Adrenal gland (tissue), 12 donors: Measurements from ENCODE around the gene EPB41L2. TPM values are rescaled to one million over a fixed set of nuclear protein-coding genes. Genes with fewer than 3 reads are reported as not detected.

Experiments
- DNase-seq, 7 donors: peaks; one replicate each; pipeline ENCODE4 v3.0.0-alpha.2; 2019 to 2020
- H3K27ac ChIP-seq, 5 donors: fragments of 200-600 bp; sonication (generic) in 4 of 5; 1 replicate in 3 of 5; 2 replicates in 2 of 5; pipeline versions ENCODE4 v1.5.1 to v1.8.0; 2016 to 2020; ENCODE audit warnings: mild to moderate bottlenecking in 1 of 5
- H3K27me3 ChIP-seq: fragments of 200-600 bp; 2 replicates; pipeline ENCODE4 v1.8.0; 2021
- H3K36me3 ChIP-seq, 2 donors: fragments of 200-600 bp; replicated peaks in 1 of 2; 1 replicate in 1 of 2; 2 replicates in 1 of 2; pipeline versions ENCODE4 v1.5.1 to v1.8.0; 2018 to 2022
- H3K4me1 ChIP-seq, 2 donors: fragments of 200-600 bp; replicated peaks in 1 of 2; 1 replicate in 1 of 2; 2 replicates in 1 of 2; pipeline versions ENCODE4 v1.5.1 to v1.8.0; 2018 to 2021
- H3K4me3 ChIP-seq, 4 donors: fragments of 200-600 bp; sonication (generic) in 3 of 4; one replicate each; pipeline ENCODE4 v1.5.1; 2016 to 2018
- H3K9me3 ChIP-seq, 3 donors: fragments of 200-600 bp; sonication (generic) in 1 of 3; replicated peaks in 1 of 3; 1 replicate in 2 of 3; 2 replicates in 1 of 3; pipeline versions ENCODE4 v1.5.1 to v1.8.0; 2016 to 2021
- CTCF ChIP-seq, 6 experiments: fragments of 450-650 bp in 4 of 6; fragments of 200-600 bp in 2 of 6; sonication (generic) in 1 of 6; IDR thresholded peaks; 1 replicate in 5 of 6; 2 replicates in 1 of 6; pipeline versions ENCODE4 v1.5.1 to v1.8.0; 2016 to 2021; ENCODE audit warnings: antibody characterized with exemption in 6 of 6, mild to moderate bottlenecking in 2 of 6, moderate library complexity in 1 of 6
- POLR2A ChIP-seq, 2 donors: fragments of 450-650 bp; IDR thresholded peaks; one replicate each; pipeline ENCODE4 v1.6.1; 2017; ENCODE audit warnings: antibody characterized with exemption in 2 of 2, mild to moderate bottlenecking in 2 of 2, moderate library complexity in 1 of 2
- WGBS, 4 donors: extraction: QIAGEN DNeasy Blood & Tissue Kit in 2 of 4; methylation state at CpG; one replicate each; pipeline versions ENCODE4 v1.1.5 to v1.1.7; 2013 to 2017; 5-methylcytosine and 5-hydroxymethylcytosine counted together
- intact Hi-C, 2 donors: fragments of 100-400 bp; cut with DNase I; formaldehyde crosslinking; loops; one replicate each; pipeline versions ENCODE4 v1.14.1 to v1.15.0; 2022 to 2023
- polyA plus RNA-seq, 3 donors: library from polyadenylated mRNA; stranded (reverse); fragments of 200-250 nt in 2 of 3; fragments of 350-450 nt in 1 of 3; fragmentation: Illumina TruSeq in 1 of 3; extraction: RNeasy Lipid Tissue Mini Kit (QIAGEN cat#74804) in 1 of 3; gene quantifications; one replicate each; pipeline ENCODE4 v1.2.3, GENCODE V29; 2013 to 2014
- total RNA-seq, 9 donors: library from RNA; depleted of rRNA in 4 of 9; stranded (reverse); fragments of >200 nt in 4 of 9; fragments of 120-200 nt in 1 of 9; fragmentation: NEBNext Ultra II Directional in 1 of 9; extraction: Animal tissue kit (Norgen Biotek cat#: 25700) in 1 of 9; gene quantifications; one replicate each; pipeline versions ENCODE4 v1.1.0 to v1.2.4, GENCODE V29; 2013 to 2023
- donor health status: healthy with polysubstance abuse.
- donor health status: Bipolar disorder and iron deficiency.
- donor health status: DM: yes; HTN: yes; CAD: no.
- donor health status: DM: no; HTN: no; CAD: no.
- donor health status: DM: no; HTN: no; CAD: no.
- donor health status: DM: yes; HTN: yes; CAD: no.

The EPB41L2 gene
- total and polyA plus RNA-seq, 12 donors, result 30.6 to 101 (median 82.4) TPM

DNA sequence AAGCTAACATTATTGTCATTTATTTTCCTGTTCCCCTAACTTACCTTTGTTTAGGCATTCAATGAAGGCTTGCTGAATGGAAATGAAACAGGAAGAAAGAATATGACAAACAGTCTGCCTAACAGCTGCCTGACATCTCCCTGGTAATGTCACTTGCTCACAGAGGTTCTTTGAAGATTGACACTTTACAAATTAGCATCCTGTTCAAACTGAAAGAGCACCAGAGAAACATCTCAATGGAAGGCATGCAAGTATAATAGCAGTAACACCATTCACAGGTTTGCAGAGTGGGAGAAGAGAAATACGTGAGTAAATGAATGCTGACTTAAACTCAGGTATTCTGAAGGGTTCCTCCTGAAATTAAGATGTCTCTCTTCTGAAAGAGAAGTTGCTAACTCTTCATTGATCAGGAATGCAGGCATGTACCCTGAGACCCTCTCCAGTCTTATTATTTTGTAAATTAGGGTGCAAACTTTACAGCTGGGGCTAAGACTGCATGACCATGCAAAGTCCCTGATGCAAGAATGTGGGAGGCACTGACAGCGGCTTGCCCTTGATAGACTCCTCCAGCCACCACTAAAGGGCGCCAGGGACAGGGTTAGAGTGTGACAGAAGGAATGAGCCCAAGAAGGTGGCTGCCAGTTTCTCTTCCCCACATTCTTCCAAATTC is 237.1 kb downstream of the EPB41L2 start:
- no peak for DNase-seq
- intact Hi-C loops, result no loop called here
- WGBS, 4 donors, result 87 to 95% (median 91%) methylated on average over 3 of the region's 3 CpGs
- Histone ChIP-seq H3K27ac (no peak overlapping the region), H3K4me3 (no peak overlapping the region), H3K36me3 (no peaks in the 10 kb centered on the region), H3K4me1 (peaks cover 0 to 11% of the 10 kb centered on the region in 2 donors), H3K9me3 (no peaks in the 10 kb centered on the region), H3K27me3 (no peaks in the 10 kb centered on the region)
- TF ChIP-seq POLR2A (IDR thresholded peaks at IDR 0.05), result no peak

GRCh38 chr6:130824978-130825694 is 237.9 kb downstream of the EPB41L2 start:
- no peaks in the 10 kb centered on the region for H3K36me3 ChIP-seq
- no peak for TF ChIP-seq CTCF (IDR thresholded peaks at IDR 0.05)
- TF ChIP-seq POLR2A (IDR thresholded peaks at IDR 0.05), result no peak
- no peak overlapping the region for H3K27ac ChIP-seq
- no peak for DNase-seq
- H3K27me3 ChIP-seq, result no peaks in the 10 kb centered on the region
- no peaks in the 10 kb centered on the region for H3K9me3 ChIP-seq
- 86 to 93% (median 88%) methylated on average over 5 of the region's 5 CpGs for WGBS, 4 donors
- intact Hi-C loops, result no loop called here
- H3K4me1 ChIP-seq, result peaks cover 0 to 11% of the 10 kb centered on the region in 2 donors
- H3K4me3 ChIP-seq, result no peak overlapping the region

GRCh38 chr6:130822736-130823135 is 240.3 kb downstream of the EPB41L2 start:
- no peak for DNase-seq
- no peak for TF ChIP-seq CTCF (IDR thresholded peaks at IDR 0.05)
- TF ChIP-seq POLR2A (IDR thresholded peaks at IDR 0.05), result no peak
- Histone ChIP-seq H3K4me3 (no peak overlapping the region), H3K9me3 (no peaks in the 10 kb centered on the region), H3K27me3 (no peaks in the 10 kb centered on the region), H3K4me1 (peaks cover 0 to 11% of the 10 kb centered on the region in 2 donors), H3K27ac (no peak overlapping the region), H3K36me3 (no peaks in the 10 kb centered on the region)
- 85 to 98% (median 92%) methylated on average over 1 of the region's 1 CpG for WGBS, 4 donors
- intact Hi-C loops, result no loop called here

GRCh38 chr6:130815200-130816071 is 247.6 kb downstream of the EPB41L2 start:
- TF ChIP-seq POLR2A (IDR thresholded peaks at IDR 0.05) (no peak), CTCF (IDR thresholded peaks at IDR 0.05) (no peak)
- Histone ChIP-seq H3K27ac (no peak overlapping the region), H3K4me3 (no peak overlapping the region), H3K27me3 (no peaks in the 10 kb centered on the region), H3K36me3 (no peaks in the 10 kb centered on the region), H3K4me1 (no peaks in the 10 kb centered on the region), H3K9me3 (no peaks in the 10 kb centered on the region)
- WGBS, 4 donors, result 82 to 93% (median 90%) methylated on average over 5 of the region's 5 CpGs
- intact Hi-C loops, result no loop called here
- DNase-seq, result no peak
